HL-60 (cell line): Measurements from ENCODE around the gene KANK4.

Experiments used
- DNase-seq, 2 experiments: peaks; one replicate each; pipeline ENCODE4 v3.0.0-alpha.2; 2010 to 2020; ENCODE audit warnings: low read depth in 1 of 2, low spot score in 1 of 2
- H3K27ac ChIP-seq: fragments of 250-450 bp; sonication (Bioruptor Pico); replicated peaks from 2 replicates; pipeline ENCODE4 v1.5.1; 2020; ENCODE audit warnings: mild to moderate bottlenecking, moderate library complexity
- H3K27me3 ChIP-seq: fragments of 250-450 bp; sonication (Bioruptor Pico); 2 replicates; pipeline ENCODE4 v1.5.1; 2021; ENCODE audit warnings: mild to moderate bottlenecking, moderate library complexity; ENCODE audit not compliant: insufficient read depth, poor library complexity, severe bottlenecking
- H3K4me3 ChIP-seq: replicated peaks from 2 replicates; pipeline ENCODE4 v1.5.1; 2011; ENCODE audit warnings: mild to moderate bottlenecking, control low read depth, low read length; ENCODE audit not compliant: insufficient read depth
- CTCF ChIP-seq: IDR thresholded peaks from one replicate; pipeline ENCODE4 v1.5.1; 2011; ENCODE audit warnings: low read length, control low read depth, inconsistent platforms; ENCODE audit not compliant: insufficient read depth
- GABPA ChIP-seq: IDR thresholded peaks from 2 replicates; pipeline ENCODE4 v1.6.1; 2012; ENCODE audit warnings: low read depth
- POLR2AphosphoS5 ChIP-seq: IDR thresholded peaks from 2 replicates; pipeline ENCODE4 v1.6.1; 2012; ENCODE audit warnings: low read depth
- SPI1 ChIP-seq: IDR thresholded peaks from 2 replicates; pipeline ENCODE4 v1.6.1; 2012; ENCODE audit warnings: low read depth, mild to moderate bottlenecking, borderline replicate concordance
- TF ChIP-seq, protein P1 (sequence below): IDR thresholded peaks from 2 replicates; pipeline ENCODE4 v1.6.1; 2012; ENCODE audit warnings: low read depth; ENCODE audit not compliant: insufficient replicate concordance

KANK4 gene

GRCh38 chr1:62341089-62341488, 21.9 kb upstream of the KANK4 start:
- H3K27ac ChIP-seq, result no peak overlapping the region
- DNase-seq, result no peak

DNA sequence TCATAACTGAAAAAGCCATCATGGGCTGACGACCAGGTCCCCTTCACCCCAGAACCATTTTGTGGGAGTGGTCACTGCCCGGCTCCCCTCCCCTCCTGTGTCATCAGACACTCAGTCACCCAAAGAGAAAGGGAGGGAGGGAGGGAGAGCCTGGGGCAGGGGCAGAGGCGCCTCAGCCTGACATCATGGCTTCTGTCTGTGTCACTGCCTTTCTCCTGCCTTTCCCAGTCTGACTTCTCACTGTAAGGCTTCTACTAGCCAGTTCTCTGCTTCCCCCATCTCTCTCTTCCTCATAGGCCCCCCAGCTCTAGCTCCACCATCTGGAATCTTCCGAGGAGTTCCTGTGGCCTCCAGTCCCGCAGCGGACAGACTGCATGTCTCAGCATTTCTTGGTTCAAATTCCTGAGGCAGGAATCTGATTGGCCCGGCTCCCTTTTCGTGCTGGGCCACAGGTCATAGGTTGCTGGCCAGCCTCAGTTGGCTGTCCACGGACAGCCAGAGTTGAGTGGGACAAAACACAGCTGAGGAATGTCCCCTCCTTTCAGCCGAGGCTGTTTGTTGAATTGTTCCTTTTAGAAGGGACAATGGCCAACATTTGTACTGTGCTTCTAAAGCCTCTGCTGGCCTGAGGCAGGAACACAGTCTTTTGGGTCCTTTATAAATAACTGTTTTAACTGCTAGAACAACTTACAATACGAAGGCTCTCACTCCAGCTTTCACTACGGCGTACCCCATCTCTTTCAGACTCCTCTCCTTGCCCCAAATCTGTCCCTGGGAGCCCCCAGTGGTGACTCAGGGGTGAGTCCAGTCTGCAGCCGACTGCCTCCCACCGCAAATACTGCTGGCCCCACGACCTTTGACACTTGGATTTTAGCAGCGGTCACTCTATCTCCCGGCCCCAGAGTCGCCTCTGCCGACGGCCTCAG, 18.7 kb upstream of the KANK4 start:
- H3K27ac ChIP-seq, result no peak overlapping the region
- DNase-seq, result no peak
- H3K4me3 ChIP-seq, result no peak overlapping the region
- TF ChIP-seq SPI1 (no peak), POLR2AphosphoS5 (no peak), CTCF (no peak), GABPA (no peak)
- TF ChIP-seq, protein P1, sequence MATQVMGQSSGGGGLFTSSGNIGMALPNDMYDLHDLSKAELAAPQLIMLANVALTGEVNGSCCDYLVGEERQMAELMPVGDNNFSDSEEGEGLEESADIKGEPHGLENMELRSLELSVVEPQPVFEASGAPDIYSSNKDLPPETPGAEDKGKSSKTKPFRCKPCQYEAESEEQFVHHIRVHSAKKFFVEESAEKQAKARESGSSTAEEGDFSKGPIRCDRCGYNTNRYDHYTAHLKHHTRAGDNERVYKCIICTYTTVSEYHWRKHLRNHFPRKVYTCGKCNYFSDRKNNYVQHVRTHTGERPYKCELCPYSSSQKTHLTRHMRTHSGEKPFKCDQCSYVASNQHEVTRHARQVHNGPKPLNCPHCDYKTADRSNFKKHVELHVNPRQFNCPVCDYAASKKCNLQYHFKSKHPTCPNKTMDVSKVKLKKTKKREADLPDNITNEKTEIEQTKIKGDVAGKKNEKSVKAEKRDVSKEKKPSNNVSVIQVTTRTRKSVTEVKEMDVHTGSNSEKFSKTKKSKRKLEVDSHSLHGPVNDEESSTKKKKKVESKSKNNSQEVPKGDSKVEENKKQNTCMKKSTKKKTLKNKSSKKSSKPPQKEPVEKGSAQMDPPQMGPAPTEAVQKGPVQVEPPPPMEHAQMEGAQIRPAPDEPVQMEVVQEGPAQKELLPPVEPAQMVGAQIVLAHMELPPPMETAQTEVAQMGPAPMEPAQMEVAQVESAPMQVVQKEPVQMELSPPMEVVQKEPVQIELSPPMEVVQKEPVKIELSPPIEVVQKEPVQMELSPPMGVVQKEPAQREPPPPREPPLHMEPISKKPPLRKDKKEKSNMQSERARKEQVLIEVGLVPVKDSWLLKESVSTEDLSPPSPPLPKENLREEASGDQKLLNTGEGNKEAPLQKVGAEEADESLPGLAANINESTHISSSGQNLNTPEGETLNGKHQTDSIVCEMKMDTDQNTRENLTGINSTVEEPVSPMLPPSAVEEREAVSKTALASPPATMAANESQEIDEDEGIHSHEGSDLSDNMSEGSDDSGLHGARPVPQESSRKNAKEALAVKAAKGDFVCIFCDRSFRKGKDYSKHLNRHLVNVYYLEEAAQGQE, result no peak
- H3K27me3 ChIP-seq, result no peaks in the 10 kb centered on the region

More at GRCh38 chr1:62341089-62341488, 21.9 kb upstream of the KANK4 start:
- no peak overlapping the region for H3K4me3 ChIP-seq
- no peaks in the 10 kb centered on the region for H3K27me3 ChIP-seq
- TF ChIP-seq SPI1 (no peak), POLR2AphosphoS5 (no peak), CTCF (no peak), GABPA (no peak)
- TF ChIP-seq, protein P1, result no peak

GRCh38 chr1:62336995-62337705, 17.9 kb upstream of the KANK4 start:
- no peaks in the 10 kb centered on the region for H3K27me3 ChIP-seq
- no peak for TF ChIP-seq POLR2AphosphoS5
- TF ChIP-seq SPI1, result no peak
- TF ChIP-seq, protein P1, result no peak
- no peak for TF ChIP-seq CTCF
- no peak for TF ChIP-seq GABPA
- DNase-seq, result no peak
- no peak overlapping the region for H3K4me3 ChIP-seq
- no peak overlapping the region for H3K27ac ChIP-seq
